ENCODE data around the gene SLC38A2. TPM values are rescaled to one million over a fixed set of nuclear protein-coding genes. Genes with fewer than 3 reads are reported as not detected.

The SLC38A2 gene
- total RNA-seq, result 141 and 143 TPM in 2 replicates

GRCh38 chr12:46372544-46373300 lies at the start of gene SLC38A2:
Gene SLC38A2, minus strand, starts transcription at chr12:46372773. Its CDS starts 1,480 bp downstream, at chr12:46371293.
- peak within 1 kb of the TSS; percentile 92 for H3K4me3 Mint-ChIP-seq (ENCODE audit: low read depth)
- H3K27me3 Mint-ChIP-seq (ENCODE audit: low read depth), result no peaks in the 10 kb centered on the region
- intact Hi-C loops (cut with micrococcal nuclease), result loop anchor here (1.0 to 10.0 kb wide), 10 partner anchors 11 to 1442 kb away; partner anchors contain the start of genes ARID2, HDAC7 and SCAF11
- H3K27ac Mint-ChIP-seq, result peak within 1 kb of the TSS; percentile 95
- H3K36me3 Mint-ChIP-seq (ENCODE audit: low read depth), result peaks cover 42% of the 10 kb centered on the region
- peaks cover 52% of the 10 kb centered on the region for H3K4me1 Mint-ChIP-seq (ENCODE audit: low read depth)
- H3K9me3 Mint-ChIP-seq, result no peaks in the 10 kb centered on the region
- peak; percentile 95 for DNase-seq (ENCODE audit: low spot score)

- Mint-ChIP-seq H3K27me3 (ENCODE audit: low read depth) (peaks cover 6% of the 10 kb centered on the region), H3K36me3 (ENCODE audit: low read depth) (peaks cover 21% of the 10 kb centered on the region), H3K4me1 (ENCODE audit: low read depth) (no peaks in the 10 kb centered on the region), H3K27ac (no peak overlapping the region), H3K4me3 (ENCODE audit: low read depth) (no peak overlapping the region), H3K9me3 (peaks cover 29% of the 10 kb centered on the region)
- intact Hi-C loops (cut with micrococcal nuclease), result no loop called here
- no peak for DNase-seq (ENCODE audit: low spot score)
These were observed 47.1 kb upstream of the SLC38A2 start for GRCh38 chr12:46419675-46420074.

- intact Hi-C loops (cut with micrococcal nuclease), result no loop called here
- Mint-ChIP-seq H3K4me1 (ENCODE audit: low read depth) (no peaks in the 10 kb centered on the region), H3K27ac (no peak overlapping the region), H3K27me3 (ENCODE audit: low read depth) (peaks cover 6% of the 10 kb centered on the region), H3K9me3 (peaks cover 14% of the 10 kb centered on the region), H3K36me3 (ENCODE audit: low read depth) (peaks cover 15% of the 10 kb centered on the region), H3K4me3 (ENCODE audit: low read depth) (no peak overlapping the region)
- DNase-seq (ENCODE audit: low spot score), result no peak
These were observed 43.0 kb upstream of the SLC38A2 start for GRCh38 chr12:46415552-46415951.

GRCh38 chr12:46414591-46415268 lies 42.2 kb upstream of the SLC38A2 start:
- no peaks in the 10 kb centered on the region for H3K4me1 Mint-ChIP-seq (ENCODE audit: low read depth)

GRCh38 chr12:46413368-46413767 lies 40.8 kb upstream of the SLC38A2 start:
- Mint-ChIP-seq H3K9me3 (peaks cover 6% of the 10 kb centered on the region), H3K27me3 (ENCODE audit: low read depth) (peaks cover 1% of the 10 kb centered on the region), H3K27ac (no peak overlapping the region), H3K4me3 (ENCODE audit: low read depth) (no peak overlapping the region), H3K4me1 (ENCODE audit: low read depth) (no peaks in the 10 kb centered on the region), H3K36me3 (ENCODE audit: low read depth) (peaks cover 7% of the 10 kb centered on the region)
- no peak for DNase-seq (ENCODE audit: low spot score)
- intact Hi-C loops (cut with micrococcal nuclease), result no loop called here

More at GRCh38 chr12:46414591-46415268, 42.2 kb upstream of the SLC38A2 start:
- peaks cover 10% of the 10 kb centered on the region for H3K9me3 Mint-ChIP-seq
- no peak overlapping the region for H3K27ac Mint-ChIP-seq
- peaks cover 6% of the 10 kb centered on the region for H3K27me3 Mint-ChIP-seq (ENCODE audit: low read depth)
- H3K36me3 Mint-ChIP-seq (ENCODE audit: low read depth), result peaks cover 10% of the 10 kb centered on the region
- no peak overlapping the region for H3K4me3 Mint-ChIP-seq (ENCODE audit: low read depth)
- DNase-seq (ENCODE audit: low spot score), result no peak
- intact Hi-C loops (cut with micrococcal nuclease), result no loop called here

- no peak overlapping the region for H3K27ac Mint-ChIP-seq
- intact Hi-C loops (cut with micrococcal nuclease), result no loop called here
These were observed 40.3 kb upstream of the SLC38A2 start for GRCh38 chr12:46412857-46413256.

GRCh38 chr12:46410495-46410894 lies 37.9 kb upstream of the SLC38A2 start:
- peaks cover 19% of the 10 kb centered on the region for H3K4me1 Mint-ChIP-seq (ENCODE audit: low read depth)
- intact Hi-C loops (cut with micrococcal nuclease), result no loop called here

More at GRCh38 chr12:46412857-46413256, 40.3 kb upstream of the SLC38A2 start:
- Mint-ChIP-seq H3K9me3 (peaks cover under 1% of the 10 kb centered on the region), H3K36me3 (ENCODE audit: low read depth) (peaks cover 1% of the 10 kb centered on the region), H3K4me3 (ENCODE audit: low read depth) (no peak overlapping the region), H3K4me1 (ENCODE audit: low read depth) (peaks cover under 1% of the 10 kb centered on the region), H3K27me3 (ENCODE audit: low read depth) (peaks cover 1% of the 10 kb centered on the region)
- no peak for DNase-seq (ENCODE audit: low spot score)

GRCh38 chr12:46409974-46410373 lies 37.4 kb upstream of the SLC38A2 start:
- Mint-ChIP-seq H3K36me3 (ENCODE audit: low read depth) (peaks cover 8% of the 10 kb centered on the region), H3K27ac (no peak overlapping the region)
- intact Hi-C loops (cut with micrococcal nuclease), result no loop called here

More at GRCh38 chr12:46410495-46410894, 37.9 kb upstream of the SLC38A2 start:
- H3K36me3 Mint-ChIP-seq (ENCODE audit: low read depth), result peaks cover 4% of the 10 kb centered on the region
- H3K27ac Mint-ChIP-seq, result no peak overlapping the region
- no peak for DNase-seq (ENCODE audit: low spot score)
- H3K27me3 Mint-ChIP-seq (ENCODE audit: low read depth), result no peaks in the 10 kb centered on the region
- H3K4me3 Mint-ChIP-seq (ENCODE audit: low read depth), result no peak overlapping the region
- H3K9me3 Mint-ChIP-seq, result peaks cover 2% of the 10 kb centered on the region

GRCh38 chr12:46409342-46409741 lies 36.8 kb upstream of the SLC38A2 start:
- intact Hi-C loops (cut with micrococcal nuclease), result no loop called here
- Mint-ChIP-seq H3K9me3 (peaks cover 7% of the 10 kb centered on the region), H3K4me1 (ENCODE audit: low read depth) (peaks cover 29% of the 10 kb centered on the region), H3K36me3 (ENCODE audit: low read depth) (peaks cover 10% of the 10 kb centered on the region), H3K27me3 (ENCODE audit: low read depth) (no peaks in the 10 kb centered on the region), H3K27ac (no peak overlapping the region), H3K4me3 (ENCODE audit: low read depth) (no peak overlapping the region)
- DNase-seq (ENCODE audit: low spot score), result no peak

More at GRCh38 chr12:46409974-46410373, 37.4 kb upstream of the SLC38A2 start:
- Mint-ChIP-seq H3K4me1 (ENCODE audit: low read depth) (peaks cover 22% of the 10 kb centered on the region), H3K27me3 (ENCODE audit: low read depth) (no peaks in the 10 kb centered on the region), H3K4me3 (ENCODE audit: low read depth) (no peak overlapping the region), H3K9me3 (peaks cover 5% of the 10 kb centered on the region)
- DNase-seq (ENCODE audit: low spot score), result no peak

- DNase-seq (ENCODE audit: low spot score), result no peak
- peaks cover 7% of the 10 kb centered on the region for H3K9me3 Mint-ChIP-seq
- H3K36me3 Mint-ChIP-seq (ENCODE audit: low read depth), result peaks cover 10% of the 10 kb centered on the region
- intact Hi-C loops (cut with micrococcal nuclease), result no loop called here
- peaks cover 34% of the 10 kb centered on the region for H3K4me1 Mint-ChIP-seq (ENCODE audit: low read depth)
- H3K27me3 Mint-ChIP-seq (ENCODE audit: low read depth), result no peaks in the 10 kb centered on the region
- H3K27ac Mint-ChIP-seq, result no peak overlapping the region
- H3K4me3 Mint-ChIP-seq (ENCODE audit: low read depth), result no peak overlapping the region
These were observed 35.9 kb upstream of the SLC38A2 start for GRCh38 chr12:46408441-46408840.

GRCh38 chr12:46407361-46407760 lies 34.8 kb upstream of the SLC38A2 start:
- Mint-ChIP-seq H3K27me3 (ENCODE audit: low read depth) (no peaks in the 10 kb centered on the region), H3K4me3 (ENCODE audit: low read depth) (no peak overlapping the region), H3K27ac (no peak overlapping the region), H3K4me1 (ENCODE audit: low read depth) (peaks cover 44% of the 10 kb centered on the region), H3K36me3 (ENCODE audit: low read depth) (peaks cover 10% of the 10 kb centered on the region), H3K9me3 (peaks cover 7% of the 10 kb centered on the region)
- intact Hi-C loops (cut with micrococcal nuclease), result no loop called here
- DNase-seq (ENCODE audit: low spot score), result no peak

- DNase-seq (ENCODE audit: low spot score), result no peak
- no peak overlapping the region for H3K4me3 Mint-ChIP-seq (ENCODE audit: low read depth)
- no peak overlapping the region for H3K27ac Mint-ChIP-seq
- H3K27me3 Mint-ChIP-seq (ENCODE audit: low read depth), result no peaks in the 10 kb centered on the region
- H3K36me3 Mint-ChIP-seq (ENCODE audit: low read depth), result peaks cover 10% of the 10 kb centered on the region
- intact Hi-C loops (cut with micrococcal nuclease), result no loop called here
- H3K9me3 Mint-ChIP-seq, result peaks cover 7% of the 10 kb centered on the region
- H3K4me1 Mint-ChIP-seq (ENCODE audit: low read depth), result peaks cover 45% of the 10 kb centered on the region
These were observed 33.9 kb upstream of the SLC38A2 start for GRCh38 chr12:46406352-46407027.
